ENCODE data around the gene IGFL1. TPM values are rescaled to one million over a fixed set of nuclear protein-coding genes. Genes with fewer than 3 reads are reported as not detected.
A peak's percentile ranks its signal among the peaks of the same experiment; 100 is the strongest.
"Not testable (repeated sequence)": the region's sequence is repeated elsewhere in the genome, so short reads cannot be mapped to it uniquely, and the experiment has no call there.

IGFL1 gene
- polyA plus RNA-seq, 1 donor, result not detected

- no peaks in the 10 kb centered on the region for H3K36me3 ChIP-seq (ENCODE audit: control insufficient read depth, insufficient read depth, low read length)
- no peaks in the 10 kb centered on the region for H3K9me3 ChIP-seq (ENCODE audit: control insufficient read depth, low read depth, low read length)
- no peak overlapping the region for H3K4me3 ChIP-seq (ENCODE audit: low read length)
- peaks cover 35% of the 10 kb centered on the region for H3K27me3 ChIP-seq (ENCODE audit: control insufficient read depth, insufficient read depth, low read length)
- 100% methylated on average over 1 of the region's 3 CpGs for WGBS (ENCODE audit: insufficient coverage, low lambda C conversion rate)
- no peak for DNase-seq
- H3K4me1 ChIP-seq (ENCODE audit: control insufficient read depth, insufficient read depth, low read length), result no peaks in the 10 kb centered on the region
- H3K27ac ChIP-seq (ENCODE audit: low read length), result no peak overlapping the region
Measured at GRCh38 chr19:46224773-46225172, 4.8 kb upstream of the IGFL1 start.

- Histone ChIP-seq H3K27me3 (ENCODE audit: control insufficient read depth, insufficient read depth, low read length) (peaks cover 42% of the 10 kb centered on the region), H3K27ac (ENCODE audit: low read length) (no peak overlapping the region), H3K4me3 (ENCODE audit: low read length) (no peak overlapping the region), H3K9me3 (ENCODE audit: control insufficient read depth, low read depth, low read length) (no peaks in the 10 kb centered on the region), H3K4me1 (ENCODE audit: control insufficient read depth, insufficient read depth, low read length) (no peaks in the 10 kb centered on the region), H3K36me3 (ENCODE audit: control insufficient read depth, insufficient read depth, low read length) (no peaks in the 10 kb centered on the region)
- WGBS (ENCODE audit: insufficient coverage, low lambda C conversion rate), result 28% methylated on average over 2 of the region's 5 CpGs
- DNase-seq, result no peak
Measured at GRCh38 chr19:46225558-46226004, 4.0 kb upstream of the IGFL1 start.

GRCh38 chr19:46226438-46226973 lies 3.0 kb upstream of the IGFL1 start:
- WGBS (ENCODE audit: insufficient coverage, low lambda C conversion rate), result no CpG with 5 or more reads among the region's 9 CpGs
- no peaks in the 10 kb centered on the region for H3K9me3 ChIP-seq (ENCODE audit: control insufficient read depth, low read depth, low read length)
- H3K4me3 ChIP-seq (ENCODE audit: low read length), result no peak overlapping the region
- H3K27me3 ChIP-seq (ENCODE audit: control insufficient read depth, insufficient read depth, low read length), result peaks cover 39% of the 10 kb centered on the region
- no peak for DNase-seq
- H3K4me1 ChIP-seq (ENCODE audit: control insufficient read depth, insufficient read depth, low read length), result no peaks in the 10 kb centered on the region
- no peaks in the 10 kb centered on the region for H3K36me3 ChIP-seq (ENCODE audit: control insufficient read depth, insufficient read depth, low read length)
- H3K27ac ChIP-seq (ENCODE audit: low read length), result no peak overlapping the region

- no peaks in the 10 kb centered on the region for H3K9me3 ChIP-seq (ENCODE audit: control insufficient read depth, low read depth, low read length)
Measured at GRCh38 chr19:46232029-46232428, 2.5 kb downstream of the IGFL1 start.

GRCh38 chr19:46232468-46232867 lies 2.9 kb downstream of the IGFL1 start:
- Histone ChIP-seq H3K4me1 (ENCODE audit: control insufficient read depth, insufficient read depth, low read length) (peaks cover 2% of the 10 kb centered on the region), H3K27me3 (ENCODE audit: control insufficient read depth, insufficient read depth, low read length) (peaks cover 16% of the 10 kb centered on the region), H3K4me3 (ENCODE audit: low read length) (no peak overlapping the region), H3K36me3 (ENCODE audit: control insufficient read depth, insufficient read depth, low read length) (no peaks in the 10 kb centered on the region), H3K27ac (ENCODE audit: low read length) (no peak overlapping the region), H3K9me3 (ENCODE audit: control insufficient read depth, low read depth, low read length) (no peaks in the 10 kb centered on the region)
- DNase-seq, result no peak
- no CpG with 5 or more reads among the region's 11 CpGs for WGBS (ENCODE audit: insufficient coverage, low lambda C conversion rate)

More at GRCh38 chr19:46232029-46232428, 2.5 kb downstream of the IGFL1 start:
- Histone ChIP-seq H3K27ac (ENCODE audit: low read length) (no peak overlapping the region), H3K36me3 (ENCODE audit: control insufficient read depth, insufficient read depth, low read length) (no peaks in the 10 kb centered on the region), H3K27me3 (ENCODE audit: control insufficient read depth, insufficient read depth, low read length) (peaks cover 19% of the 10 kb centered on the region), H3K4me1 (ENCODE audit: control insufficient read depth, insufficient read depth, low read length) (peaks cover 2% of the 10 kb centered on the region), H3K4me3 (ENCODE audit: low read length) (no peak overlapping the region)
- no CpG with 5 or more reads among the region's 10 CpGs for WGBS (ENCODE audit: insufficient coverage, low lambda C conversion rate)
- no peak for DNase-seq

- 40% methylated on average over 1 of the region's 20 CpGs for WGBS (ENCODE audit: insufficient coverage, low lambda C conversion rate)
Measured at GRCh38 chr19:46232938-46233621, 3.5 kb downstream of the IGFL1 start.

GRCh38 chr19:46233871-46234270 lies 4.3 kb downstream of the IGFL1 start:
- not testable (repeated sequence) for H3K36me3 ChIP-seq (ENCODE audit: control insufficient read depth, insufficient read depth, low read length); H3K4me3 ChIP-seq (ENCODE audit: low read length); H3K9me3 ChIP-seq (ENCODE audit: control insufficient read depth, low read depth, low read length); H3K27me3 ChIP-seq (ENCODE audit: control insufficient read depth, insufficient read depth, low read length)
- Histone ChIP-seq H3K4me1 (ENCODE audit: control insufficient read depth, insufficient read depth, low read length) (peaks cover 10% of the 10 kb centered on the region), H3K27ac (ENCODE audit: low read length) (peak overlapping the region; percentile 21)
- no CpG with 5 or more reads among the region's 4 CpGs for WGBS (ENCODE audit: insufficient coverage, low lambda C conversion rate)
- DNase-seq, result peak; percentile 64 to 66

More at GRCh38 chr19:46232938-46233621, 3.5 kb downstream of the IGFL1 start:
- H3K27ac ChIP-seq (ENCODE audit: low read length), result no peak overlapping the region
- H3K4me1 ChIP-seq (ENCODE audit: control insufficient read depth, insufficient read depth, low read length), result peaks cover 3% of the 10 kb centered on the region
- no peaks in the 10 kb centered on the region for H3K9me3 ChIP-seq (ENCODE audit: control insufficient read depth, low read depth, low read length)
- H3K36me3 ChIP-seq (ENCODE audit: control insufficient read depth, insufficient read depth, low read length), result no peaks in the 10 kb centered on the region
- peaks cover 15% of the 10 kb centered on the region for H3K27me3 ChIP-seq (ENCODE audit: control insufficient read depth, insufficient read depth, low read length)
- H3K4me3 ChIP-seq (ENCODE audit: low read length), result no peak overlapping the region
- no peak for DNase-seq

GRCh38 chr19:46238141-46238540 lies 8.6 kb downstream of the IGFL1 start:
- H3K4me3 ChIP-seq (ENCODE audit: low read length); H3K27me3 ChIP-seq (ENCODE audit: control insufficient read depth, insufficient read depth, low read length); H3K9me3 ChIP-seq (ENCODE audit: control insufficient read depth, low read depth, low read length); DNase-seq; H3K36me3 ChIP-seq (ENCODE audit: control insufficient read depth, insufficient read depth, low read length): not testable (repeated sequence)
- peaks cover 30% of the 10 kb centered on the region for H3K4me1 ChIP-seq (ENCODE audit: control insufficient read depth, insufficient read depth, low read length)
- peak overlapping the region; percentile 11 for H3K27ac ChIP-seq (ENCODE audit: low read length)
- no CpG with 5 or more reads among the region's 2 CpGs for WGBS (ENCODE audit: insufficient coverage, low lambda C conversion rate)

- peak in 1 of 2 donors; percentile 36 for DNase-seq
- no peak overlapping the region for H3K4me3 ChIP-seq (ENCODE audit: low read length)
- no peaks in the 10 kb centered on the region for H3K36me3 ChIP-seq (ENCODE audit: control insufficient read depth, insufficient read depth, low read length)
- 24% methylated on average over 2 of the region's 6 CpGs for WGBS (ENCODE audit: insufficient coverage, low lambda C conversion rate)
- no peaks in the 10 kb centered on the region for H3K27me3 ChIP-seq (ENCODE audit: control insufficient read depth, insufficient read depth, low read length)
- H3K9me3 ChIP-seq (ENCODE audit: control insufficient read depth, low read depth, low read length), result no peaks in the 10 kb centered on the region
- peaks cover 29% of the 10 kb centered on the region for H3K4me1 ChIP-seq (ENCODE audit: control insufficient read depth, insufficient read depth, low read length)
- H3K27ac ChIP-seq (ENCODE audit: low read length), result peak overlapping the region; percentile 11
Measured at GRCh38 chr19:46239193-46240024, 9.9 kb downstream of the IGFL1 start.

- DNase-seq, result peak in 1 of 2 donors; percentile 5
- Histone ChIP-seq H3K36me3 (ENCODE audit: control insufficient read depth, insufficient read depth, low read length) (no peaks in the 10 kb centered on the region), H3K27me3 (ENCODE audit: control insufficient read depth, insufficient read depth, low read length) (no peaks in the 10 kb centered on the region), H3K4me3 (ENCODE audit: low read length) (no peak overlapping the region), H3K9me3 (ENCODE audit: control insufficient read depth, low read depth, low read length) (no peaks in the 10 kb centered on the region), H3K4me1 (ENCODE audit: control insufficient read depth, insufficient read depth, low read length) (peaks cover 29% of the 10 kb centered on the region), H3K27ac (ENCODE audit: low read length) (no peak overlapping the region)
- WGBS (ENCODE audit: insufficient coverage, low lambda C conversion rate), result no CpG with 5 or more reads among the region's 4 CpGs
Measured at GRCh38 chr19:46240693-46241092, 11.2 kb downstream of the IGFL1 start.

Measured in large intestine (tissue), 3 donors.